EL (cell line): ENCODE results near the gene ZAR1L.

Experiments
- DNase-seq: peaks from one replicate; pipeline ENCODE4 v3.0.0-alpha.2; 2016

The ZAR1L gene

GRCh38 chr13:32300406-32300805, 14.8 kb downstream of the ZAR1L start:
- no peak for DNase-seq

GRCh38 chr13:32299893-32300292, 15.3 kb downstream of the ZAR1L start:
- DNase-seq = no peak

GRCh38 chr13:32298695-32299094, 16.5 kb downstream of the ZAR1L start:
- DNase-seq = no peak

GRCh38 chr13:32297206-32297605, 18.0 kb downstream of the ZAR1L start:
- DNase-seq = no peak

- DNase-seq = no peak
Observed at GRCh38 chr13:32285633-32285965, 29.6 kb downstream of the ZAR1L start.

- DNase-seq = peak; percentile 80
Observed at GRCh38 chr13:32284927-32285632, 30.1 kb downstream of the ZAR1L start.

- no peak for DNase-seq
Observed at GRCh38 chr13:32282096-32282711, 33.0 kb downstream of the ZAR1L start.

- no peak for DNase-seq
Observed at GRCh38 chr13:32281096-32281495, 34.1 kb downstream of the ZAR1L start.

GRCh38 chr13:32278426-32278825, 36.7 kb downstream of the ZAR1L start:
- peak; percentile 41 for DNase-seq

- DNase-seq = no peak
Observed at GRCh38 chr13:32277839-32278238, 37.3 kb downstream of the ZAR1L start.

- DNase-seq = no peak
Observed at GRCh38 chr13:32272021-32272683, 43.0 kb downstream of the ZAR1L start.

- DNase-seq = no peak
Observed at GRCh38 chr13:32267836-32268439, 47.2 kb downstream of the ZAR1L start.

GRCh38 chr13:32266130-32266529, 49.0 kb downstream of the ZAR1L start:
- no peak for DNase-seq

- no peak for DNase-seq
Observed at GRCh38 chr13:32265726-32266125, 49.4 kb downstream of the ZAR1L start.

- peak; percentile 24 for DNase-seq
Observed at GRCh38 chr13:32264407-32264806, 50.8 kb downstream of the ZAR1L start.

- no peak for DNase-seq
Observed at GRCh38 chr13:32262619-32263018, 52.5 kb downstream of the ZAR1L start.

- peak; percentile 29 for DNase-seq
Observed at GRCh38 chr13:32262165-32262564, 53.0 kb downstream of the ZAR1L start.

- DNase-seq = peak; percentile 83
Observed at GRCh38 chr13:32261567-32261966, 53.6 kb downstream of the ZAR1L start.

GRCh38 chr13:32259116-32259515, 56.0 kb downstream of the ZAR1L start:
- no peak for DNase-seq

GRCh38 chr13:32257649-32258048, 57.5 kb downstream of the ZAR1L start:
- DNase-seq = no peak

GRCh38 chr13:32256243-32256642, 58.9 kb downstream of the ZAR1L start:
- DNase-seq = no peak

GRCh38 chr13:32255724-32256109, 59.4 kb downstream of the ZAR1L start:
- DNase-seq = no peak

- DNase-seq = no peak
Observed at GRCh38 chr13:32254916-32255723, 60.0 kb downstream of the ZAR1L start.
